Cardiac fibroblast (primary cell): Measurements from ENCODE around the gene MPZL3.

Source experiments
- DNase-seq, 2 donors: peaks; one replicate each; pipeline versions ENCODE4 v3.0.0 to v3.0.0-alpha.2; 2010; ENCODE audit warnings: low read depth in 2 of 2
- H3K4me3 ChIP-seq, 2 donors: replicated peaks in 1 of 2; 1 replicate in 1 of 2; 2 replicates in 1 of 2; pipeline ENCODE4 v1.5.1; 2011; ENCODE audit warnings: low read depth in 2 of 2, low read length in 2 of 2, mild to moderate bottlenecking in 2 of 2, moderate library complexity in 1 of 2
- CTCF ChIP-seq: IDR thresholded peaks from one replicate; pipeline ENCODE4 v1.5.1; 2011; ENCODE audit warnings: low read depth, mild to moderate bottlenecking, low read length, inconsistent platforms

The MPZL3 gene

GRCh38 chr11:118241764-118242098, 10.4 kb downstream of the MPZL3 start:
- TF ChIP-seq CTCF = no peak
- H3K4me3 ChIP-seq = no peak overlapping the region
- no peak for DNase-seq

GRCh38 chr11:118240999-118241763, 11.0 kb downstream of the MPZL3 start:
- H3K4me3 ChIP-seq = no peak overlapping the region
- DNase-seq = peak; percentile 20 to 54
- no peak for TF ChIP-seq CTCF

- TF ChIP-seq CTCF = no peak
- no peak for DNase-seq
- H3K4me3 ChIP-seq = no peak overlapping the region
Measured at GRCh38 chr11:118239509-118240205, 12.5 kb downstream of the MPZL3 start.

GRCh38 chr11:118238929-118239328, 13.2 kb downstream of the MPZL3 start:
- TF ChIP-seq CTCF = no peak
- peak in 1 of 2 donors; percentile 17 for DNase-seq
- no peak overlapping the region for H3K4me3 ChIP-seq

- H3K4me3 ChIP-seq = no peak overlapping the region
- DNase-seq = peak in 1 of 2 donors; percentile 29
- no peak for TF ChIP-seq CTCF
Measured at GRCh38 chr11:118238421-118238820, 13.7 kb downstream of the MPZL3 start.

- TF ChIP-seq CTCF = no peak
- H3K4me3 ChIP-seq = no peak overlapping the region
- no peak for DNase-seq
Measured at GRCh38 chr11:118236170-118236569, 16.0 kb downstream of the MPZL3 start.

- no peak for DNase-seq
- no peak overlapping the region for H3K4me3 ChIP-seq
- TF ChIP-seq CTCF = no peak
Measured at GRCh38 chr11:118234833-118235232, 17.3 kb downstream of the MPZL3 start.
